Neural progenitor cell (in vitro differentiated cells): ENCODE results near the gene MRPL11. TPM values are rescaled to one million over a fixed set of nuclear protein-coding genes. Genes with fewer than 3 reads are reported as not detected.
A peak's percentile ranks its signal among the peaks of the same experiment; 100 is the strongest.

Experiments
- DNase-seq: peaks from one replicate; pipeline ENCODE4 v3.0.0-alpha.2; 2016; ENCODE audit warnings: low spot score
- H2AFZ ChIP-seq: fragments of 200-600 bp; sonication (generic); replicated peaks from 2 replicates; pipeline ENCODE4 v1.6.1; 2016; ENCODE audit warnings: antibody characterized with exemption
- H3F3A ChIP-seq: fragments of 200-600 bp; sonication (generic); 2 replicates; pipeline ENCODE4 v1.6.1; 2016; ENCODE audit warnings: antibody characterized with exemption, low read depth
- H3K27ac ChIP-seq: fragments of 200-600 bp; sonication (generic); 2 replicates; pipeline ENCODE4 v1.5.1; 2016; ENCODE audit warnings: mild to moderate bottlenecking
- H3K27me3 ChIP-seq: fragments of 200-600 bp; sonication (generic); 2 replicates; pipeline ENCODE4 v1.6.1; 2016; ENCODE audit warnings: mild to moderate bottlenecking, moderate library complexity
- H3K36me3 ChIP-seq: fragments of 200-600 bp; sonication (generic); 2 replicates; pipeline ENCODE4 v1.5.1; 2016
- H3K4me1 ChIP-seq: fragments of 200-600 bp; sonication (generic); 2 replicates; pipeline ENCODE4 v1.6.1; 2016; ENCODE audit warnings: mixed run types
- H3K4me2 ChIP-seq: fragments of 200-600 bp; sonication (generic); 2 replicates; pipeline ENCODE4 v1.6.1; 2016
- H3K4me3 ChIP-seq: fragments of 200-600 bp; sonication (generic); 2 replicates; pipeline ENCODE4 v1.5.1; 2016
- H3K79me2 ChIP-seq: fragments of 200-600 bp; sonication (generic); 2 replicates; pipeline ENCODE4 v1.6.1; 2016; ENCODE audit warnings: low read depth
- H3K9ac ChIP-seq: fragments of 200-600 bp; sonication (generic); 2 replicates; pipeline ENCODE4 v1.6.1; 2016
- H3K9me3 ChIP-seq: fragments of 200-600 bp; sonication (generic); 2 replicates; pipeline ENCODE4 v1.5.1; 2016; ENCODE audit warnings: low read depth
- H4K20me1 ChIP-seq: fragments of 200-600 bp; sonication (generic); 2 replicates; pipeline ENCODE4 v1.6.1; 2016; ENCODE audit warnings: low read depth
- H3K27ac Mint-ChIP-seq: 3 replicates; pipeline ENCODE4 v1.8.0; 2021; ENCODE audit warnings: mixed read lengths
- H3K27me3 Mint-ChIP-seq: 2 replicates; pipeline ENCODE4 v1.8.0; 2022; ENCODE audit warnings: low read depth, mild to moderate bottlenecking, inconsistent platforms, moderate library complexity, mixed read lengths; ENCODE audit not compliant: insufficient read depth
- H3K36me3 Mint-ChIP-seq: 3 replicates; pipeline ENCODE4 v1.8.0; 2021; ENCODE audit warnings: mixed read lengths
- H3K4me1 Mint-ChIP-seq: 3 replicates; pipeline ENCODE4 v1.8.0; 2021; ENCODE audit warnings: mixed read lengths
- H3K4me3 Mint-ChIP-seq: 3 replicates; pipeline ENCODE4 v1.8.0; 2021; ENCODE audit warnings: mild to moderate bottlenecking, moderate library complexity, mixed read lengths
- H3K9me3 Mint-ChIP-seq: 3 replicates; pipeline ENCODE4 v1.8.0; 2020; ENCODE audit warnings: mixed read lengths
- EZH2 ChIP-seq: fragments of 200-600 bp; sonication (generic); IDR thresholded peaks from 2 replicates; pipeline ENCODE4 v1.6.1; 2017; ENCODE audit warnings: antibody characterized with exemption, mild to moderate bottlenecking, moderate library complexity
- EZH2phosphoT487 ChIP-seq: fragments of 200-600 bp; sonication (generic); IDR thresholded peaks from 2 replicates; pipeline ENCODE4 v1.6.1; 2017; ENCODE audit warnings: antibody characterized with exemption
- total RNA-seq: library from RNA; depleted of rRNA; stranded (reverse); fragments of >200 nt; gene quantifications from 2 replicates; pipeline ENCODE4 v1.2.3, GENCODE V29; 2015; ENCODE audit warnings: low replicate concordance
- TF ChIP-seq, protein P1 (sequence below): fragments of 200-600 bp; sonication (generic); IDR thresholded peaks from 2 replicates; pipeline ENCODE4 v1.5.1; 2017; ENCODE audit warnings: antibody characterized with exemption, mild to moderate bottlenecking

MRPL11 gene
- total RNA-seq, 1 donor from 2014 or later, result 131 TPM

GRCh38 chr11:66471142-66471541 lies 32.5 kb upstream of the MRPL11 start:
- Histone ChIP-seq H3K27ac (no peak overlapping the region), H3F3A (peaks cover 11% of the 10 kb centered on the region), H3K4me3 (no peak overlapping the region), H3K9ac (no peak overlapping the region), H3K36me3 (no peaks in the 10 kb centered on the region), H4K20me1 (peaks cover 18% of the 10 kb centered on the region), H3K79me2 (no peaks in the 10 kb centered on the region), H3K4me1 (peaks cover 9% of the 10 kb centered on the region), H3K27me3 (no peaks in the 10 kb centered on the region), H2AFZ (no peak overlapping the region), H3K9me3 (no peaks in the 10 kb centered on the region), H3K4me2 (no peak overlapping the region)
- DNase-seq, result no peak
- Mint-ChIP-seq H3K4me3 (no peak overlapping the region), H3K27me3 (peaks cover 2% of the 10 kb centered on the region), H3K9me3 (no peaks in the 10 kb centered on the region), H3K27ac (no peak overlapping the region), H3K4me1 (peaks cover 30% of the 10 kb centered on the region), H3K36me3 (peaks cover 5% of the 10 kb centered on the region)
- TF ChIP-seq EZH2phosphoT487, result no peak
- TF ChIP-seq, protein P1, sequence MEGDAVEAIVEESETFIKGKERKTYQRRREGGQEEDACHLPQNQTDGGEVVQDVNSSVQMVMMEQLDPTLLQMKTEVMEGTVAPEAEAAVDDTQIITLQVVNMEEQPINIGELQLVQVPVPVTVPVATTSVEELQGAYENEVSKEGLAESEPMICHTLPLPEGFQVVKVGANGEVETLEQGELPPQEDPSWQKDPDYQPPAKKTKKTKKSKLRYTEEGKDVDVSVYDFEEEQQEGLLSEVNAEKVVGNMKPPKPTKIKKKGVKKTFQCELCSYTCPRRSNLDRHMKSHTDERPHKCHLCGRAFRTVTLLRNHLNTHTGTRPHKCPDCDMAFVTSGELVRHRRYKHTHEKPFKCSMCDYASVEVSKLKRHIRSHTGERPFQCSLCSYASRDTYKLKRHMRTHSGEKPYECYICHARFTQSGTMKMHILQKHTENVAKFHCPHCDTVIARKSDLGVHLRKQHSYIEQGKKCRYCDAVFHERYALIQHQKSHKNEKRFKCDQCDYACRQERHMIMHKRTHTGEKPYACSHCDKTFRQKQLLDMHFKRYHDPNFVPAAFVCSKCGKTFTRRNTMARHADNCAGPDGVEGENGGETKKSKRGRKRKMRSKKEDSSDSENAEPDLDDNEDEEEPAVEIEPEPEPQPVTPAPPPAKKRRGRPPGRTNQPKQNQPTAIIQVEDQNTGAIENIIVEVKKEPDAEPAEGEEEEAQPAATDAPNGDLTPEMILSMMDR, result no peak
- no peak for TF ChIP-seq EZH2

DNA sequence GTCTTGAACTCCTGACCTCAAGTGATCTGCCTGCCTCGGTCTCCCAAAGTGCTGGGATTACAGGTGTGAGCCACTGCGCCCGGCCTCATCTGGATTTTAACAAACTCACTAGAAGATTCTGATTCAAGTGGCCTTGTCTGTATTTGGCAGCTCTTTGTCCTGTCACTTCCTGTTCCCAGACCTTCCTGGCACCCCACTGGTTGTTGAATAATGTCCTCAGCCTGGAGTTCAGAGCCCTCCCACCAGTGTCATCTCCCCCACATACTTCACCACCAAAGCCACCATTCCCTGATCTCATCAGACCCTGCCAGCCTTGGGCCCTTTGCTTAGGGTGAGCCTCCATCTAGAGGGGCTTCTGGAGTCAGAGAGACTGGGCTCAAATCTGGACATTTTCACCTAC lies 31.4 kb upstream of the MRPL11 start:
- Mint-ChIP-seq H3K27ac (peak overlapping the region; percentile 78), H3K4me3 (peak overlapping the region; percentile 52), H3K27me3 (peaks cover 2% of the 10 kb centered on the region), H3K9me3 (no peaks in the 10 kb centered on the region), H3K36me3 (peaks cover 5% of the 10 kb centered on the region), H3K4me1 (peaks cover 40% of the 10 kb centered on the region)
- Histone ChIP-seq H3K9ac (no peak overlapping the region), H3K4me1 (peaks cover 9% of the 10 kb centered on the region), H4K20me1 (peaks cover 18% of the 10 kb centered on the region), H3K4me2 (no peak overlapping the region), H3K27me3 (peaks cover 4% of the 10 kb centered on the region), H2AFZ (no peak overlapping the region), H3F3A (peaks cover 22% of the 10 kb centered on the region), H3K4me3 (no peak overlapping the region), H3K79me2 (no peaks in the 10 kb centered on the region), H3K36me3 (no peaks in the 10 kb centered on the region), H3K27ac (no peak overlapping the region), H3K9me3 (no peaks in the 10 kb centered on the region)
- TF ChIP-seq, protein P1, result no peak
- no peak for TF ChIP-seq EZH2
- TF ChIP-seq EZH2phosphoT487, result no peak
- no peak for DNase-seq

DNA sequence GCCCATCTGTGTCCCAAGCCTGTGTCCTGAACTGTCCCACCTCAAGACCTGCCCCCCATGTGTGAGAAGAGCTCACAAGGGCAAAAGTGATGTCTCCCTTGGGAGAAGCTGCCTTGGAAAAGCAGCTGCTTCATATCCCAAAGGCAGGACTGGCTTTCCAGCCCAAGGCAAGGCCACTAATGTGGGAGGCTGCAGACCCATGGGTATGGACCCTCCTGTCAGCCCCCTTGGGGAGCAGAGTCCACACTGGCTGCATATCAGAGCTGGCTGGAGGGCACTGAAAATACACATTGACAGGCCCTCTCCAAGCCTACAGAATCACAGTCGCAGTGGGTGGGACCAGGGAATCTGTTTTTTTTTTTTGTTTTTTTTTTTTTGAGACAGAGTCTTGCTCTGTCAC lies 30.8 kb upstream of the MRPL11 start:
- Mint-ChIP-seq H3K27ac (no peak overlapping the region), H3K27me3 (peaks cover 2% of the 10 kb centered on the region), H3K9me3 (no peaks in the 10 kb centered on the region), H3K36me3 (peaks cover 5% of the 10 kb centered on the region), H3K4me3 (no peak overlapping the region), H3K4me1 (peaks cover 40% of the 10 kb centered on the region)
- H3K79me2 ChIP-seq, result no peaks in the 10 kb centered on the region
- TF ChIP-seq EZH2phosphoT487, result no peak
- TF ChIP-seq EZH2, result no peak
- TF ChIP-seq, protein P1, result no peak
- H3K4me2 ChIP-seq, result no peak overlapping the region
- no peak overlapping the region for H2AFZ ChIP-seq
- H4K20me1 ChIP-seq, result peaks cover 18% of the 10 kb centered on the region
- H3K27ac ChIP-seq, result no peak overlapping the region
- no peak overlapping the region for H3K4me3 ChIP-seq
- no peak for DNase-seq
- peaks cover 9% of the 10 kb centered on the region for H3K4me1 ChIP-seq
- H3K27me3 ChIP-seq, result peaks cover 4% of the 10 kb centered on the region
- H3K9ac ChIP-seq, result no peak overlapping the region
- H3K36me3 ChIP-seq, result no peaks in the 10 kb centered on the region
- H3F3A ChIP-seq, result peaks cover 26% of the 10 kb centered on the region
- no peaks in the 10 kb centered on the region for H3K9me3 ChIP-seq
